ENCODE measurements around the gene CRB2. TPM values are rescaled to one million over a fixed set of nuclear protein-coding genes. Genes with fewer than 3 reads are reported as not detected.
A peak's percentile ranks its signal among the peaks of the same experiment; 100 is the strongest.

Gene CRB2
- total RNA-seq, 2 experiments from 2014 or later: not detected

GRCh38 chr9:123326662-123327093 is 29.3 kb upstream of the CRB2 start:
- DNase-seq (peak in 2 of 14 experiments; percentile 19 to 40), ATAC-seq (ENCODE audit: poor library complexity) (no peak)
- Histone ChIP-seq H3K36me3 (ENCODE audit: insufficient read depth, low read length) (no peaks in the 10 kb centered on the region), H3K27me3 (ENCODE audit: control insufficient read depth in 1 of 2, insufficient read depth in 2 of 2, low read length in 2 of 2) (no peaks in the 10 kb centered on the region), H3K4me3 (ENCODE audit: low read length) (no peak overlapping the region), H3K27ac (ENCODE audit: low read depth in 1 of 2, low read length in 2 of 2) (no peak overlapping the region), H3K4me1 (ENCODE audit: insufficient read depth, low read length) (peaks cover 25% of the 10 kb centered on the region), H3K9me3 (ENCODE audit: control insufficient read depth in 1 of 2, insufficient read depth in 1 of 2, low read length in 2 of 2) (no peaks in the 10 kb centered on the region)
- H3K36me3 Mint-ChIP-seq (ENCODE audit: low read depth): no peaks in the 10 kb centered on the region
- H3K4me1 Mint-ChIP-seq (ENCODE audit: low read depth): peaks cover 35% of the 10 kb centered on the region
- peak overlapping the region; percentile 77 for H3K27ac Mint-ChIP-seq
- H3K27me3 Mint-ChIP-seq: no peaks in the 10 kb centered on the region
- H3K4me3 Mint-ChIP-seq: no peak overlapping the region
- TF ChIP-seq CTCF (IDR thresholded peaks at IDR 0.05): no peak
- intact Hi-C loops (cut with DNase I, micrococcal nuclease): no loop called here
- CTCF ChIA-PET: interaction anchor here (1.6 kb wide), 1 partner anchor 23 kb away, joined by 4 read pairs; no protein-coding TSS in a partner anchor
- POLR2A ChIA-PET: interaction anchor here (1.0 kb wide), 1 partner anchor 23 kb away, joined by 3 read pairs; no protein-coding TSS in a partner anchor
- H3K9me3 Mint-ChIP-seq: no peaks in the 10 kb centered on the region

- DNase-seq: no peak
These were observed 28.3 kb upstream of the CRB2 start for GRCh38 chr9:123327697-123328100.

GRCh38 chr9:123329329-123329955 is 26.6 kb upstream of the CRB2 start:
- peaks cover 4% of the 10 kb centered on the region for H3K4me1 ChIP-seq (ENCODE audit: insufficient read depth, low read length)
- Mint-ChIP-seq H3K27ac (no peak overlapping the region), H3K36me3 (ENCODE audit: low read depth) (no peaks in the 10 kb centered on the region), H3K27me3 (no peaks in the 10 kb centered on the region), H3K4me1 (ENCODE audit: low read depth) (peaks cover 8% of the 10 kb centered on the region), H3K4me3 (no peak overlapping the region), H3K9me3 (no peaks in the 10 kb centered on the region)
- H3K4me3 ChIP-seq (ENCODE audit: low read length): no peak overlapping the region
- no peak overlapping the region for H3K27ac ChIP-seq (ENCODE audit: low read depth in 1 of 2, low read length in 2 of 2)
- no peaks in the 10 kb centered on the region for H3K36me3 ChIP-seq (ENCODE audit: insufficient read depth, low read length)
- H3K27me3 ChIP-seq (ENCODE audit: control insufficient read depth in 1 of 2, insufficient read depth in 2 of 2, low read length in 2 of 2): no peaks in the 10 kb centered on the region
- intact Hi-C loops (cut with DNase I, micrococcal nuclease): no loop called here
- no peak for TF ChIP-seq CTCF (IDR thresholded peaks at IDR 0.05)
- no peaks in the 10 kb centered on the region for H3K9me3 ChIP-seq (ENCODE audit: control insufficient read depth in 1 of 2, insufficient read depth in 1 of 2, low read length in 2 of 2)
- ATAC-seq (ENCODE audit: poor library complexity) (no peak), DNase-seq (peak in 2 of 14 experiments; percentile 25 to 40)
- CTCF ChIA-PET: no interaction called here
- POLR2A ChIA-PET: interaction anchor here (1.9 kb wide), 1 partner anchor 10 kb away, joined by 7 read pairs; no protein-coding TSS in a partner anchor

More at GRCh38 chr9:123327697-123328100, 28.3 kb upstream of the CRB2 start:
- H3K27ac Mint-ChIP-seq: no peak overlapping the region
- H3K4me3 ChIP-seq (ENCODE audit: low read length): no peak overlapping the region
- H3K36me3 ChIP-seq (ENCODE audit: insufficient read depth, low read length): no peaks in the 10 kb centered on the region
- no peak overlapping the region for H3K27ac ChIP-seq (ENCODE audit: low read depth in 1 of 2, low read length in 2 of 2)
- H3K27me3 Mint-ChIP-seq: no peaks in the 10 kb centered on the region
- ChIA-PET CTCF (no interaction called here), POLR2A (no interaction called here)
- no peak for ATAC-seq (ENCODE audit: poor library complexity)
- no peaks in the 10 kb centered on the region for H3K9me3 ChIP-seq (ENCODE audit: control insufficient read depth in 1 of 2, insufficient read depth in 1 of 2, low read length in 2 of 2)
- H3K4me1 Mint-ChIP-seq (ENCODE audit: low read depth): peaks cover 25% of the 10 kb centered on the region
- H3K4me1 ChIP-seq (ENCODE audit: insufficient read depth, low read length): peaks cover 15% of the 10 kb centered on the region
- no peaks in the 10 kb centered on the region for H3K27me3 ChIP-seq (ENCODE audit: control insufficient read depth in 1 of 2, insufficient read depth in 2 of 2, low read length in 2 of 2)
- intact Hi-C loops (cut with DNase I, micrococcal nuclease): no loop called here
- no peak overlapping the region for H3K4me3 Mint-ChIP-seq
- no peaks in the 10 kb centered on the region for H3K36me3 Mint-ChIP-seq (ENCODE audit: low read depth)
- H3K9me3 Mint-ChIP-seq: no peaks in the 10 kb centered on the region
- TF ChIP-seq CTCF (IDR thresholded peaks at IDR 0.05): no peak
